ENCODE results near the gene LRFN5.

LRFN5 gene

GRCh38 chr14:41878321-41878720 lies 271.6 kb downstream of the LRFN5 start:
- H3K4me3 ChIP-seq (ENCODE audit: low read length, poor library complexity, severe bottlenecking), result no peak overlapping the region
- no peaks in the 10 kb centered on the region for H3K9me2 ChIP-seq (replicated peaks; ENCODE audit: low read depth, low read length)
- no peak overlapping the region for H2AFZ ChIP-seq (ENCODE audit: low read length)
- no peaks in the 10 kb centered on the region for H3K9me3 ChIP-seq (ENCODE audit: insufficient read depth, low read depth, low read length)
- no peak overlapping the region for H3K9ac ChIP-seq (ENCODE audit: low read depth, low read length, poor library complexity, severe bottlenecking)
- H3K4me1 ChIP-seq (ENCODE audit: insufficient read depth, low read length, poor library complexity, severe bottlenecking), result no peaks in the 10 kb centered on the region
- H3K36me3 ChIP-seq (ENCODE audit: insufficient read depth, low read length), result no peaks in the 10 kb centered on the region
- H3K4me2 ChIP-seq (ENCODE audit: low read depth, low read length, poor library complexity, severe bottlenecking), result no peak overlapping the region
- no peak for TF ChIP-seq EZH2phosphoT487 (IDR thresholded peaks at IDR 0.05; ENCODE audit: borderline replicate concordance)
- no peak for TF ChIP-seq CTCF (conservative IDR thresholded peaks at IDR 0.05; ENCODE audit: low read length)
- H3K27me3 ChIP-seq (ENCODE audit: insufficient read depth, low read length, poor library complexity, severe bottlenecking), result no peaks in the 10 kb centered on the region
- no peaks in the 10 kb centered on the region for H4K20me1 ChIP-seq (ENCODE audit: insufficient read depth, low read length, poor library complexity, severe bottlenecking)
- no peaks in the 10 kb centered on the region for H3F3A ChIP-seq (ENCODE audit: low read depth)
- no peaks in the 10 kb centered on the region for H3K79me2 ChIP-seq (ENCODE audit: insufficient read depth, low read length)

DNA sequence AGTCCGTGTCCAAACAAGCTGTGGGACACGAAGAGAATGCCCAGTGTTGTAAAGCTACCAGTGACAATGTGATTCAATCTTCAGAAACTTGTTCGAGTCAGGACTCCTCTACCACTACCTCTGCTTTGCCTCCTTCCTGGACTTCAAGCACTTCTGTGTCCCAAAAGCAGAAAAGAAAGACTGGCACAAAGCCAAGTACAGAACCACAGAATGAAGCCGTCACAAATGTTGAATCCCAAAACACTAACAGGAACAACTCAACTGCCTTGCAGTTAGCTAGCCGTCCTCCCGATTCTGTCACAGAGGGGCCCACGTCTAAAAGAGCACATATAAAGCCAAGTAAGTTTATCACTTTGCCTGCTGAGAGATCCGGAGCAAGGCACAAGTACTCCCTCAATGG lies 284.9 kb downstream of the LRFN5 start:
- Histone ChIP-seq H3K4me1 (ENCODE audit: insufficient read depth, low read length, poor library complexity, severe bottlenecking) (no peaks in the 10 kb centered on the region), H3K4me2 (ENCODE audit: low read depth, low read length, poor library complexity, severe bottlenecking) (no peak overlapping the region), H3F3A (ENCODE audit: low read depth) (no peaks in the 10 kb centered on the region), H2AFZ (ENCODE audit: low read length) (no peak overlapping the region), H4K20me1 (ENCODE audit: insufficient read depth, low read length, poor library complexity, severe bottlenecking) (no peaks in the 10 kb centered on the region), H3K9me3 (ENCODE audit: insufficient read depth, low read depth, low read length) (no peaks in the 10 kb centered on the region), H3K27me3 (ENCODE audit: insufficient read depth, low read length, poor library complexity, severe bottlenecking) (no peaks in the 10 kb centered on the region), H3K9me2 (replicated peaks; ENCODE audit: low read depth, low read length) (no peaks in the 10 kb centered on the region), H3K36me3 (ENCODE audit: insufficient read depth, low read length) (no peaks in the 10 kb centered on the region), H3K4me3 (ENCODE audit: low read length, poor library complexity, severe bottlenecking) (no peak overlapping the region), H3K79me2 (ENCODE audit: insufficient read depth, low read length) (no peaks in the 10 kb centered on the region), H3K9ac (ENCODE audit: low read depth, low read length, poor library complexity, severe bottlenecking) (no peak overlapping the region)
- TF ChIP-seq CTCF (conservative IDR thresholded peaks at IDR 0.05; ENCODE audit: low read length), result no peak

DNA sequence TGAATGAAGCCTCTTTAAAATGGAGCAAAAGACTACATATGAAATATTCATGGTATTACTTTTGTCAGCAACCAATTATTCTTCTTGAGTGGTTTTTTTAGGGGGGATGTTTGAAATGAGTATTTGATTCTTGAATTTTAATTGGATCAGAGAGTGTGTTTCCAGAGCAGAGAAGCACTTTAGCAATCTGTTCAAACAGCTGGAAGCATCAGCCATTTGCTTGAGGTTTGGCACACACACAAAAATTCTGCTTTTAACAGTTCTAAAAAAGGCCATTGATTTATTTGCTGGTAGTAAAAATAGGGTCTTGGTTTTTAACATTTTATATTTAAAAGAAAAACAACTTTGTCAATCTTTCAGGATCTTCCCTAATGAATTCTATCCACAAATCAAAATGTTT lies 292.7 kb downstream of the LRFN5 start:
- H3K27me3 ChIP-seq (ENCODE audit: insufficient read depth, low read length, poor library complexity, severe bottlenecking), result no peaks in the 10 kb centered on the region
- H3K9me2 ChIP-seq (replicated peaks; ENCODE audit: low read depth, low read length), result no peaks in the 10 kb centered on the region
- H3K4me1 ChIP-seq (ENCODE audit: insufficient read depth, low read length, poor library complexity, severe bottlenecking), result no peaks in the 10 kb centered on the region
- H4K20me1 ChIP-seq (ENCODE audit: insufficient read depth, low read length, poor library complexity, severe bottlenecking), result no peaks in the 10 kb centered on the region
- H3K9ac ChIP-seq (ENCODE audit: low read depth, low read length, poor library complexity, severe bottlenecking), result no peak overlapping the region
- no peak overlapping the region for H3K4me2 ChIP-seq (ENCODE audit: low read depth, low read length, poor library complexity, severe bottlenecking)
- TF ChIP-seq EZH2phosphoT487 (IDR thresholded peaks at IDR 0.05; ENCODE audit: borderline replicate concordance) (no peak), CTCF (conservative IDR thresholded peaks at IDR 0.05; ENCODE audit: low read length) (no peak)
- no peak overlapping the region for H3K4me3 ChIP-seq (ENCODE audit: low read length, poor library complexity, severe bottlenecking)
- H2AFZ ChIP-seq (ENCODE audit: low read length), result no peak overlapping the region
- H3K9me3 ChIP-seq (ENCODE audit: insufficient read depth, low read depth, low read length), result no peaks in the 10 kb centered on the region
- H3F3A ChIP-seq (ENCODE audit: low read depth), result no peaks in the 10 kb centered on the region
- H3K36me3 ChIP-seq (ENCODE audit: insufficient read depth, low read length), result no peaks in the 10 kb centered on the region
- H3K79me2 ChIP-seq (ENCODE audit: insufficient read depth, low read length), result no peaks in the 10 kb centered on the region

Data from Loucy (cell line).